HG03060 (cell line): ENCODE data around the gene CHAT.

Experiments used
- ATAC-seq: cut with Tn5 transposase; IDR thresholded peaks from one replicate; pipeline ENCODE4 v1.9.1; 2021; ENCODE audit warnings: low read depth, moderate number of reproducible peaks; ENCODE audit not compliant: unreplicated experiment

CHAT gene

DNA sequence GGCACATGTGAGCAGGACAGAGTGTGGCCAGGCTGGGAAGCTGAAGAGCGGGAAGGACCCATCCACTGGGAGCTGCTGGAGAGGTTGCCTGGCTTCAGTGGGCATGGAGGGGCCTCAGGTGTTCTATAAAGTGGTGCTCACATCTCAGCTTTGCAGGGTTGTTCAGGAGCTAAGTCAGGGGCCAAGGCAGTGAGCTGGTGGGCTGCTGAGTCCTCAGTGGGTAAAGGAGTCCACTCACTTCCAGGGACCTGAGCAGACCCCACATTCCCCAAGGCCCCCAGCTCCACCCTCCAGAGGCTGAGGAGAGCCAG is 36.8 kb downstream of the CHAT start:
- ATAC-seq = no peak

DNA sequence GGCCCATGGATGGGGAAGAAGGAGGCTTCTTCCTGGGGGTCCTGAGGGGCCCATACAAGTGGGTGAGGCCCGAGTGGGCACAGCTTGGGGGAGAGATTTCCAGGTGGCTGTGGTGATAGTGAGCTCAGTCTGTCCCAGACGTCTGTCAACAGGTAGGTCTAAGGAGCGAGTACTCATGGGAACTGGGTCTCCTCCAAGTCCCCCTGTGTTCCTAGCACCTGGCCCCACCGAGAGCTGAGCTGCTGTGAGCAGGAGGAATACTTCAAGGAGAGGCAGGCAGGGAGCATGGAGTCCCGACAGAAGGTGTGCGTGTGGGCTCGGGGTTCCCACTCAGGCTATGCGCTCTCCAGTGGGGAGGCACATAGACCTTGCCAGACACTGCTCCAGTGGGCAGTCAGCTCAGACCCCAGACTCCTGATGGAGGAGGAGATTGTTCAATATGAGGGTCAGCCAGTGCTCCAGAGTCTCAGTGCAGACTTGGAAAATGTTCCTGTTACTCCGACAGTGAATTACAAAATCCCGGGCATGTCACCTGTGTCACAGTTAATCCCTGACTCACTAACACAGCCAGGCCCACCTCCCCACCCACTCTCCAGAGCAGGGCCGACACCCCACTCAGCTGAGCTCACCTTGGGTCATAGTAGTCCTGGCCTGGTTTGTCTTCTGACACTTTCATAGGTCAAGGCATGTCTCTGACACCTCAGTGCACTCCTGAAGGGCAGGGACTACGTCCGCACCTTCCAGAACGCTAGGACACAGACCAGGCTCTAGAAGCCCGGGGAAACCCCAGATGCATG is 37.4 kb downstream of the CHAT start:
- no peak for ATAC-seq

DNA sequence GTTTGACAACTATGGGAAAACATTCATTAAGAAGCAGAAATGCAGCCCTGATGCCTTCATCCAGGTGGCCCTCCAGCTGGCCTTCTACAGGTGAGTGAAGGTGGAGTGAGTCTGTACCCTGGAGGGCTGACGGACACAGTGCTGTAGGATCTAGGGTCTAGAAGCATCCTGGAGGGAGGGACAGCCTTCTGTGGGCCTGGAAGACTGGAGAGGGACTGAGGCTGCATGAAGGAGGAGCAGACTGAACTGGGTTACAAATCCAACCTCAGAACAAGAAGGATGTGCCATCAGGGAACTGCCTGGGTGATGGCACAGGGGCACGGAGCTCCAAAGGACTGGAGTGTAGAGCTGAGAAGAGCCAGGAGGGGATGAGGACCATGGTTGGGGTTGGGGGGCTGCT is 38.1 kb downstream of the CHAT start:
- no peak for ATAC-seq

DNA sequence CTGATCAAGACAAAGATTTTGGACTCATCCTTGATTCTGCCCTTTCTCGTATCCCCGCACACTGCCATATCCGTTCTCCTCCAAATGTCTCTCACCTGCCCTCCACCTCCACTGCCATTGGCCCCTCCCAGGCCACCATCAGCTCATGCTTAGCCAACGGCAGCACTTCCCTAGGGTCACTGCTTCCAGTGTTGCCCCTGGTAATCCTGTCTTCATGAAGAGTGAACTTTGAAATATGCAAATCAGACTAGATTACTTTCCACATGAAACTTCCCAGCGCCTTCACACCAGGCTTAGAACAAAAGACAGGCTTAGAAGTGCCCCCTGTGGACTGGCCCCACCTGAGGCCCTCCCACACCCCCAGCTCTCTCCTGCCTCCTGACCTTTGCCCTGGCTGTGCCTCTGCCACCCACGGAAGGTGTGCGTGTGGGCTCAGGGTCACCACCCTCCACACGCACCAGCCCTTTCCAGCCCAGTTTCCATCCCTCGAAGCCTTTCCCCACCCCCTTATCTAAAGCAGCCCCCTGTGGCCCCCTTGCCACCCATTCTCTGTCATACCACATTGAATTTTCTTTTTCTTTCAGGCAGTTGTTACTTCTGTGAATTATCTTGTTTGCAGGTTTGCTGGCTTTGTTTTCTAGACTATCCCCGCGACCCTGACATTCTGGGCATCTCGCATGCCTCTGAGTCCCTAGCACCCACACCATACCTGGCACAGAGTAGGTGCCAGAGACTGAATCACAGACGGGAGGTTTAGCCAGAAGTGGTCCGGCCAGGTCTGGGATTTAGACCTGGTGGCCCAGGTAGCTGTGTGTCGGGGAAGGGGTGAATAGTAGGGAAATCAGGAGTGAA is 38.8 kb downstream of the CHAT start:
- no peak for ATAC-seq

DNA sequence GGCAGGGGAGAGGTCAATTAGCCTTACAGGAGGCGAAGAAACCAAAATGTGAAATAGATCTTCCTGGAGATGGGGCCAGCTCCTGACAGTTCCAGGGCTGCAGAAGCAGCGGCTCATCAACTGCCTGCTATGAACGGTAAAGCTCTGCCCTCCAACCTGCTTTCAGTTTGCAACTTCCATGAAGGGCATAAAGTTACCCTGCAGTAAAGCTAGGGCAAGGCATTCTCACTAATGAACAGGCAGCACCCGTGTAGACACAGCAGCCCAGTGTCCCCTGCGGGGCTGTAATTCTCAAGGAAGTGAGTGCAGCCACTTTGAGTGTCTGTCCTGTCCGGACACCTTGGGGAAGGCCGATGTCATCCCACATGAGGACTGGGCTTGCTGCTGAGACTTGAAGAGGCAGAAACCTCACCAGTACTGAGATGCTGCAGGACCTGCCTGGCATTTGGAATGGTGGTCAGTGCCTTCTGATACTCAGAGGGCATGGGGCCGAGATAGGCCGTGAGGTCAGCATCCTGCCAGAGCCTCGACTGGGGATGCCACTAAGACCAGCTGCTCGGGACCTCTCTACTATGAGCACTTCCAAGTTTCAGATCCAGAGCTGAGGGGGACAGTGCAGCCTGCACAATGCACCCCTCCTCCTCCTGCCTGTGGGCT is 39.6 kb downstream of the CHAT start:
- no peak for ATAC-seq

DNA sequence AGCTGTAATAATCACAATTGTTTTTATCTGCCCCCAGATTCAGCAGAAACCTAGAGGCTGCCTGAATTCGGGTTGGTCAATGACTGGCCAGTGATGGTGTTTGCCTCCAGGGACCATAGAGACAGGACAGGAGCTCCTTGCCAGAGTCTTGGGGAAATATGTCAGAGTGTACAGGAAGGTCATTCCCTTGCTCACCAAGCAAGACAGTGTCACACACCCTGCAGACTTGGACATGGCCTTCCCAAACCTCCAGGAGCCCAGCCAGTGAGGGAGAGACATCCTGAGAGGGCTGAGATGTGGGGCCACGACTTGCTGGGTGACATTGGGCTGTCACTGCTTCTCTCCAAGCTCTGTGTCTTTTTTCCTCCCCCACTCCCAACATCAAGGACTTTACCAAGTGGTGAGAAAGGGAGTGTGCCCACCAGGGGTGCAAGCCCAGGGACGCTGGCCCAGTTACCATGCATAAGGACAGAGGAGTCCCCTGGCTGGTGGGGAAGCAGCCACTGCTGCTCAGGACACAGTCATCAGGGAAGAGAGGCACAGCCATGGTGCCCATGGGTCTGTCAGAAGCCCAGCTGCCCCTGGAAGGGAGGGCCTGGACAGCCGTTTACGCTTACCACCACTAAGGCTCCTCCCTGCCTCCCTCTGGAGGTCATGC is 40.3 kb downstream of the CHAT start:
- no peak for ATAC-seq

DNA sequence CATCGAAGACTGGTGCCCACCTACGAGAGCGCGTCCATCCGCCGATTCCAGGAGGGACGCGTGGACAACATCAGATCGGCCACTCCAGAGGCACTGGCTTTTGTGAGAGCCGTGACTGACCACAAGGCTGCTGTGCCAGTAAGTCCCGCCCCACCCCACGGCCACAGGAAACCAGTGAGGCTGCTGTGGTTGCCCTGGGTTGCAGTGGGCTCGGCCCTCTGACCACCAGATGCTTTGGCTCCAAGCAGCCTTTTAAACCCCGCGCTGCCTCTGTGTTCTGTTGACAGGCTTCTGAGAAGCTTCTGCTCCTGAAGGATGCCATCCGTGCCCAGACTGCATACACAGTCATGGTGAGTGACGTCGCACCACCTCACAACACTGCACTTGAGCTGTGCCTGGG is 41.3 kb downstream of the CHAT start:
- ATAC-seq = no peak

DNA sequence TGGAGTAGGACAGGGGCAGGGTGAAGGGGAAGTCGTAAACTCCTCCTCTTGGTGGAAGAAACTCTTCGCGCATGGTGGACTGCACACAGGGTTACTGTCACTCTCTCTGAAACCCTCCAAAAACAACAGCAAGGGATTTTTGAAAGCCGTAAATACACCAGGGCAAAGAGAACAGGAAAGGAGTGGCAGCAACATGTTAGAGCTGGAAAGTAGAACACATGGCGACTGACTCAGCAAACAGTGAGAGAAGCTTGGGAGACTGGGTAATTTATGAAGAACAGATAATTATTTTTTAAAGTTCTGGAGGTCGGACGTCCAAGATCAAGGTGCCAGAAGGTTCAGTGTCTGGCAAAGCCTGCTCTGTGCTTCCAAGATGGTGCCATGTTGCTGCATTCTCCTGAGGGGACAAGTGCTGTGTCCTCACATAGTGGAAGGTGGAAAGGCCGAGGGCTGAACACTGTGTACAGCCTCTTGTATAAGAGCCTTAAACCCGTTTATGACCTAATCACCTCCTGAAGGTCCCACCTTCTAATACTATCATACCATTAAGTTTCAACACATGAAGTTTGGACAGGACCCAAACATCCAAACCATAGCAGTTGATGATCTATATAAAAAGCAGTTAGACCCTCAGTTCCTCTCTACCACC is 43.1 kb downstream of the CHAT start:
- no peak for ATAC-seq

DNA sequence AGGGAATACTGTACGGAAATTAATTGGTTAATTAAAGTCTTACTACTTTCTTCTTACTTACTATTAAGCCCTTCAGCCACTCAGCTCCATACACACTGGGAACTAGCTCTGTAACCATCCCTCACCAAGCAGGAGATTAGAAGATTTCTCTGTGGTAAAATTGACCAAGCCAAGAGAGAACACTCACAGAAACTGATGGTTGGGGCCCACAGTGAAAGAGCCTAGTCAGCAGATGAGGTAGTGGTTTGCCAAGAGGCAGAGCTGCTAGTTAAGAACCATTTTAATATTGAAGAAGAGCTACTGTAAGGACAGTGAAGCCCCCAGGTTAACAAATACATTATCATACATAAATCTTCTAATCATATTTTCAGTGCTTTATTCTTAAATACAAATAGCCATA is 43.8 kb downstream of the CHAT start:
- ATAC-seq = no peak

DNA sequence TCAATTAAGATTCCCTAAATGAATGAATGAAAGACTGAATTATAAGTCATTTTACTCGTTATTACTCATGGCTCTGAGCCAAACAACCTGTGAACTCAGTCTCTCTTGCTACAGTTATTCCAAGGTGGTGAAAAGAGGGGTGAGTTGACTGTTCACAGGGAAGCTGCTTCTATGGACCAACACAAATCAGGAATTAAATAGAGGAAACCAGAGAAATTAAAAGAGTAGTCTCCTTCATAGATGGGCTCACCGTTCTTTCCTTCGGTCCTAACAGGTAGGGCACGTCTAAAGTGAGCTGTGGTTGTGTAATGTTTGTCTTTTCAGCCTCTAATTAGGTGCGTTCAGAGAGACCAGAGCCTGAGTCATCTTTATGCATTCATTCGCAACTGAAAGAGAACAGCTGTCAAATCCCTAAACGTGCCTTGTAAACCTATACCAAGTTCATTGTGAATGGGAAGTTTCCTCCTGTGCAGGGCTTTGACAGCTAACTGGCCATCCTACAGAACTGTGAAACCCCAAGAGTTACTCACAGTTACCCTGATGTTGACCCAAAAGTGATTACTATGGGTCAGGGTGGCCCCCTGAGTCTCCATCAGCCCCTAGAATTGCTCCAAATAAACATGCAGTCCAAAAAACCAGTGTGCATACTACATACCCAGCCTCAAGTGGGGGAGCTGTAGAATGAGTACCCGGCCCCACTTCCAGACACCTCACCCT is 47.5 kb downstream of the CHAT start:
- no peak for ATAC-seq

DNA sequence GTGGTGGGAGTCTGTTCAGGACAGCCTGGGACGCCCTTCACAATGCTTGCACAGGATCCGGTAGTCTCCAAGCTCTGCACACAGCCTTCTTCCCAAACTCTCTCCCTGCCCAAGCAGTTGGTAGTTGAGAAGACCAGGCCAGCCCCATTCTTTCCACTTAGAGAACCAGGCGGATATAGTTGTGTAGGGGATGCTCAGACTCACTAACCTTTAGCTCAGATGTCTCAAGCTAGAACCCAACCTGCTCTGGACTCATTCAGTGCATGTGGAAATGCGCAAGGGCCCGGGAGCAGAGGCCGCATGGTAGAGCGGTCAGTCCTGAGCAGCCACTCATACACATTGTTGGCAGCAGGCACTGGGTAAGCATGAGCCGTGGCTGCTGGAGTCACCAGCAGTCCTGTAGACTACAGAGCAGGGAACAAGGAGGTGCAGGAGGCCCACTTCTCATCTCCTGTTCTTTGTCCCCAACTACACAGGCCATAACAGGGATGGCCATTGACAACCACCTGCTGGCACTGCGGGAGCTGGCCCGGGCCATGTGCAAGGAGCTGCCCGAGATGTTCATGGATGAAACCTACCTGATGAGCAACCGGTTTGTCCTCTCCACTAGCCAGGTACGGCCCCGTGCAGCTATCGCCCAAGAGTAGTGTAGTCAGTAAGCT is 48.5 kb downstream of the CHAT start:
- no peak for ATAC-seq

DNA sequence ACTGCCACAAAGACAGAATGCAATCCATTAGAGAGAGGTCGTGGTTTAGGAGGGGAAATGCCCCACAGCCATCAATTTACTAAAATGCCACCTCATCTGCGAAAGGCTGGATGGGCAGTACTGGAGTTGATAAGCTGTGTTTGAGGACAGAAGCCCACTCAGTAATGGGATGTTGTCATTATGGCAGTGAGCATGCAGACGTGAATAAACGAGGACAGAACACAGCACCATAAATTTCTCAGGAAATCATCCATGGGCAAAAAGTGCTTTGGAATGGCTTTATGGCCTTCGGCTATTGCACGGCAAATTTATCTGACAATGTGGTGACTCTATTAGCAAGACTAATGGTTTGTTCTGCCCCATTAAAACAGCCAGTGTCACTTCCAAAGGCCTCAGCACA is 49.8 kb downstream of the CHAT start:
- ATAC-seq = no peak

DNA sequence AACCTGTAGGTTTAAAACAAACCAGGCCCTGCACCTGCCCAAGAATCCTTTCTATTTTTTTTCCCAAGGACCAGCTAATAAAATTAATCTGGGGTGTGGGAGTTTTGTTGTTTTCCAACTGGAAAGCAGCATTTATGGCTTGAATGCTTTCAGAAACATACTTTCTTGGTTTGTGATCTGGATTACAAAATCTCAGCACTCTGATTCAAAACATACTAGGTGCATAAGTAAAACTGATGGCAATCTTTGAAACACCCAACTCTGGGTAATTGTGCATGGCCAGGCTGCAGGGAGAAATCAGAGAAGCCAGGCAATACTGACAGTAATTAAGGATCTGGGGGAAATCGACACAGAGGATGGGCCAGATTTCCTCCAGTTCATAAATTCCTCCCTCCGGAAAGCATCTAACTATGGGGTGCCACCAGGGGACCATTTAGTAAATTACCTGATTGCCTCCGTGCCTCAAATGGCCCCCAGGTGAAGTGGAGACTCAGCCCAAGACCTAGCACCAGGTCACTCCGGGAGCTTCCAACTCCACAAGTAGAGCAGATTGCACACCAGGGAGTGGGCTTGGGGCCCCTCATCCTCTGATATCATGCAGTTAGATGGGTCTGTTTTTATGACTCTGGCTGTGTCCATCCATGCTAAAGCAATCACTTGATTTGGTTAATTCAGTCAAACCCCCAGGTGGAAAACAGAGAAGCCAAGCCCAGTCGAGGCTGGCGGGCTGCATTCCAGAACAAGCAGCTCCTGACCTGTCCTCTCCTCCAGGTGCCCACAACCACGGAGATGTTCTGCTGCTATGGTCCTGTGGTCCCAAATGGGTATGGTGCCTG is 50.4 kb downstream of the CHAT start:
- ATAC-seq = no peak

DNA sequence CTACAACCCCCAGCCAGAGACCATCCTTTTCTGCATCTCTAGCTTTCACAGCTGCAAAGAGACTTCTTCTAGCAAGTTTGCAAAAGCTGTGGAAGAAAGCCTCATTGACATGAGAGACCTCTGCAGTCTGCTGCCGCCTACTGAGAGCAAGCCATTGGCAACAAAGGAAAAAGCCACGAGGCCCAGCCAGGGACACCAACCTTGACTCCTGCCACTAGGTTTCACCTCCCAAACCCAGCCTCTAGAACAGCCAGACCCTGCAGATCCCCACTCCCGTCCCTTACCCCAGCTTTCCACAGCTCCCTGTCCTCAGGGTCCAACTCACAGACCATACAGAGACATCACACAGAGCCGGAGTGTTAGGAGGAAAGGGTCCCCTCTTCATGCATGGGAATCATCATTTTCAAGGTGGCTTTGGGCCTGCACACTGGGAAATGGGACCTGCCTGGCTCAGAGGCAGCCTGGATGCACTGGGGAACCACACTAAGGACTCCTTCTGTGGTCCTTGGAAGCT is 51.1 kb downstream of the CHAT start:
- no peak for ATAC-seq

DNA sequence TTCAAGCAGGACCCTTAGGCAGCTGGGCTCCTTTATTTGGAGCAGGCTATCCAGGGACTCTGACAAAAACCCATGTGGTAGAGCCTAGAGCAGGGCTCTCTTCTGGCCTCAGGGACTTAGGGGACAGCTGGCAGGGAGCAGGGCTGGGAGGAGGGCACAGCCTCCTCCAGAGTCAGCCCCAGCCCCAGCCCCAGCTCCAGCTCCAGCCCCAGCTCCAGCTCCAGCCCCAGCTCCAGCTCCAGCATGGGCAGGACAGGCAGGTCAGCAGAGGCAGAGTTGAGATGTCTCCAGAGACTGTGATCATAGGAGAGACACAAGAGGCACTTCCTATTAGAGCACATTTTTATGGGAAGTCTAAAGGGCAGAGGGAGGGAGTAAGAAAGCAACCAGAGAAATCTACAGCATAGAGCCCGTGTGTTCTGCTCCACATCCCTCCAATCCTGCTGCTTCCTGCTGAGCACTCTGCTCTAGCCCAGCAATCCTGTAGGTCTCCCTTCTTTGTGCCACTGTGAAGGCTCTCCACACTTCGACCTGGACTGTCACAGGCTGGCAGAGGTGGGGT is 52.3 kb downstream of the CHAT start:
- ATAC-seq = no peak

DNA sequence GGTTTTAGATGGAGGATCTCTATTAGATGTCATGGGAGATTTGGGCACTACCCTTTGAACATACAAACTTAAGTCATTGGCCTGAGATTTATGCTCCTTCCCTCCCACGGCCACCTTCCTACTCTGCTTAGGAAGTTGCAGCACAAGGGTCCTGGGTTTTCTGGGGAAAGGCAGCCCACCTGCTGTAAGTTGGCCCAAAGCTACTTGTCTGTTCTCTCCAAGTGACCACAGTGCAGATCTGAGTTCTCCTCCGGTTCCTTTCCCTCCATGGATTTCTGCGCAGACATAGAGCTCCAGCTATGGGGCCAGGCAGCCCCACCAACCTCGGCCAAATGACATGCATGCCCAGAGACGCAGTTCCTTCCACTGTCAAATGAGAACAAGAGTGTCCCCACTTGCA is 52.8 kb downstream of the CHAT start:
- no peak for ATAC-seq

DNA sequence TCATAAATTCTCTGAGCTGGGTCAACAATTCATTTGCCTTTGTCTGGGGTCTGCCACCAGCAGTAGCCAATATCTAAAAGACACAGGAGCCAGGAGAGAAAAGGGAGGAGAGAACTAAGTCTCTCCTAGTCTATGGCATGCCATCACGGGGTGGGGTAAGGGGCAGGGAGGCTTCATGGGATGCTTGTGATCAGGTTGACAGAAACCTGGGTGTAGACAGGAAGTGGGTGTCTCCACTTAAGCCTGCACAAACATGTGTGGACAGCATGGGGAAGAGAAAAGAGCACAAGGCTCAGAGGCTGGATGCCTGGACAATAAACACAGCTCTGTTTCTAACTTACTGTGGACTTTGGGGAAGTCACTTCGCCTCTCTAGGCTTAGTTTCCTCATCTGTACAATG is 54.2 kb downstream of the CHAT start:
- no peak for ATAC-seq

DNA sequence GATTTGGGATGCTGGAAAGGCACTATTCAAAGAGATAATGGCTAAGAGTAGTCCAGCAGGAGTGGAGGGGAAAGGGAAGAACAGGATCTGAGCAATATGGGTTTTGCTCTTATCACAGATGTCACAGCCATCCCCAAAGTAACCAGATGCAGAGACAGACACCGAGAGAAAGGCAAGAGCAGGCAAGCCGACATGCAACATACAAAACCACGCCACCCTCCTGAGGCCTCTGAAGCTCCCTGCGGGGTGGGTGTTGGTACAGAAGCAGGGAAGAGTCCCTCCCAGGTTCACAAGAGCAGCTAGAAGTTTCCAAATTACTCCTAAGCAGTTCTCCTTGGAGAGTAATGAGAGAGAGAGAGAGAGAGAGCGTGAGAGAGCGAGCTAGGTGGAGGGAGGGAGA is 54.8 kb downstream of the CHAT start:
- no peak for ATAC-seq
